HUES64 (cell line): Measurements from ENCODE around the gene UBE4B.
"Not testable (repeated sequence)": the region's sequence is repeated elsewhere in the genome, so short reads cannot be mapped to it uniquely, and the experiment has no call there.

Source experiments
- H3K27ac ChIP-seq: 2 replicates; pipeline ENCODE4 v1.7.0; 2013; ENCODE audit warnings: low read depth, low read length, inconsistent platforms
- H3K27me3 ChIP-seq: 2 replicates; pipeline ENCODE4 v1.6.1; 2013; ENCODE audit warnings: mild to moderate bottlenecking, low read length; ENCODE audit not compliant: insufficient read depth
- H3K36me3 ChIP-seq: 2 replicates; pipeline ENCODE4 v1.6.1; 2013; ENCODE audit warnings: mild to moderate bottlenecking, low read length; ENCODE audit not compliant: insufficient read depth
- H3K4me1 ChIP-seq: 2 replicates; pipeline ENCODE4 v1.6.1; 2013; ENCODE audit warnings: mild to moderate bottlenecking, low read length, moderate library complexity; ENCODE audit not compliant: insufficient read depth
- H3K4me3 ChIP-seq: 2 replicates; pipeline ENCODE4 v1.5.1; 2013; ENCODE audit warnings: mild to moderate bottlenecking, low read length, moderate library complexity
- H3K9ac ChIP-seq: 2 replicates; pipeline ENCODE4 v1.6.1; 2013; ENCODE audit warnings: mild to moderate bottlenecking, low read depth, low read length
- H3K9me3 ChIP-seq: 2 replicates; pipeline ENCODE4 v1.6.1; 2013; ENCODE audit warnings: low read depth, low read length; ENCODE audit not compliant: insufficient read depth
- WGBS: fragments of 150-250, 120-280 bp; methylation state at CpG from one replicate; pipeline ENCODE4 v1.1.7; 2013; ENCODE audit warnings: missing lambda C conversion rate; 5-methylcytosine and 5-hydroxymethylcytosine counted together

The UBE4B gene

GRCh38 chr1:10212476-10212875 lies 179.7 kb downstream of the UBE4B start:
- no peak overlapping the region for H3K27ac ChIP-seq
- no peaks in the 10 kb centered on the region; the same call in 1 of the 2 replicates for H3K36me3 ChIP-seq
- H3K9me3 ChIP-seq: no peaks in the 10 kb centered on the region
- H3K4me1 ChIP-seq: peaks cover 20% of the 10 kb centered on the region
- H3K4me3 ChIP-seq: peak overlapping the region; percentile 98
- 89% methylated on average over 1 of the region's 1 CpG for WGBS
- no peak overlapping the region for H3K9ac ChIP-seq
- no peaks in the 10 kb centered on the region for H3K27me3 ChIP-seq

- no peaks in the 10 kb centered on the region; the same call in 1 of the 2 replicates for H3K36me3 ChIP-seq
- no peaks in the 10 kb centered on the region for H3K9me3 ChIP-seq
- H3K9ac ChIP-seq: no peak overlapping the region
- H3K4me1 ChIP-seq: peaks cover 20% of the 10 kb centered on the region
- H3K27me3 ChIP-seq: no peaks in the 10 kb centered on the region
- WGBS: 63% methylated on average over 3 of the region's 3 CpGs
- no peak overlapping the region for H3K27ac ChIP-seq
- H3K4me3 ChIP-seq: peak overlapping the region; percentile 21; the same call in 1 of the 2 replicates
Observed at GRCh38 chr1:10213186-10213705, 180.5 kb downstream of the UBE4B start.

- Histone ChIP-seq H3K36me3 (no peaks in the 10 kb centered on the region; the same call in 1 of the 2 replicates), H3K9me3 (no peaks in the 10 kb centered on the region), H3K27me3 (no peaks in the 10 kb centered on the region), H3K27ac (no peak overlapping the region), H3K9ac (no peak overlapping the region), H3K4me1 (peaks cover 16% of the 10 kb centered on the region), H3K4me3 (no peak overlapping the region)
- WGBS: 92% methylated on average over 7 of the region's 7 CpGs
Observed at GRCh38 chr1:10216090-10216749, 183.5 kb downstream of the UBE4B start.

- H3K36me3 ChIP-seq: no peaks in the 10 kb centered on the region; the same call in 1 of the 2 replicates
- 91% methylated on average over 4 of the region's 5 CpGs for WGBS
- H3K4me3 ChIP-seq: no peak overlapping the region
- H3K27ac ChIP-seq: no peak overlapping the region
- no peak overlapping the region for H3K9ac ChIP-seq
- no peaks in the 10 kb centered on the region for H3K9me3 ChIP-seq
- H3K4me1 ChIP-seq: peaks cover 8% of the 10 kb centered on the region
- no peaks in the 10 kb centered on the region for H3K27me3 ChIP-seq
Observed at GRCh38 chr1:10217748-10218441, 185.1 kb downstream of the UBE4B start.

- Histone ChIP-seq H3K27ac (no peak overlapping the region), H3K27me3 (no peaks in the 10 kb centered on the region), H3K36me3 (no peaks in the 10 kb centered on the region; the same call in 1 of the 2 replicates), H3K9me3 (peaks cover 3% of the 10 kb centered on the region; the same call in 1 of the 2 replicates), H3K4me1 (no peaks in the 10 kb centered on the region), H3K9ac (no peak overlapping the region), H3K4me3 (no peak overlapping the region)
Observed at GRCh38 chr1:10220200-10220599, 187.4 kb downstream of the UBE4B start.

GRCh38 chr1:10220657-10221056 lies 187.9 kb downstream of the UBE4B start:
- H3K4me3 ChIP-seq, H3K9ac ChIP-seq, H3K36me3 ChIP-seq, H3K9me3 ChIP-seq, H3K27me3 ChIP-seq, H3K4me1 ChIP-seq, H3K27ac ChIP-seq: not testable (repeated sequence)
- WGBS: 95% methylated on average over 6 of the region's 6 CpGs

- Histone ChIP-seq H3K36me3 (no peaks in the 10 kb centered on the region), H3K9ac (no peak overlapping the region), H3K27me3 (no peaks in the 10 kb centered on the region), H3K4me3 (no peak overlapping the region), H3K4me1 (no peaks in the 10 kb centered on the region), H3K27ac (no peak overlapping the region), H3K9me3 (peaks cover 3% of the 10 kb centered on the region; the same call in 1 of the 2 replicates)
- WGBS: 89% methylated on average over 1 of the region's 1 CpG
Observed at GRCh38 chr1:10225573-10225972, 192.8 kb downstream of the UBE4B start.

GRCh38 chr1:10228528-10228927 lies 195.8 kb downstream of the UBE4B start:
- Histone ChIP-seq H3K4me3 (no peak overlapping the region), H3K27me3 (no peaks in the 10 kb centered on the region), H3K27ac (no peak overlapping the region), H3K36me3 (no peaks in the 10 kb centered on the region), H3K4me1 (no peaks in the 10 kb centered on the region), H3K9ac (no peak overlapping the region), H3K9me3 (peaks cover 3% of the 10 kb centered on the region; the same call in 1 of the 2 replicates)
- WGBS: 90% methylated on average over 2 of the region's 2 CpGs

GRCh38 chr1:10229903-10230302 lies 197.1 kb downstream of the UBE4B start:
- H3K9ac ChIP-seq: no peak overlapping the region
- WGBS: 96% methylated on average over 4 of the region's 5 CpGs
- H3K27me3 ChIP-seq: no peaks in the 10 kb centered on the region
- H3K4me3 ChIP-seq: no peak overlapping the region
- no peaks in the 10 kb centered on the region for H3K4me1 ChIP-seq
- peaks cover 7% of the 10 kb centered on the region for H3K36me3 ChIP-seq
- no peaks in the 10 kb centered on the region for H3K9me3 ChIP-seq
- no peak overlapping the region for H3K27ac ChIP-seq
